ENCODE measurements around the gene PXMP2.

Gene PXMP2

DNA sequence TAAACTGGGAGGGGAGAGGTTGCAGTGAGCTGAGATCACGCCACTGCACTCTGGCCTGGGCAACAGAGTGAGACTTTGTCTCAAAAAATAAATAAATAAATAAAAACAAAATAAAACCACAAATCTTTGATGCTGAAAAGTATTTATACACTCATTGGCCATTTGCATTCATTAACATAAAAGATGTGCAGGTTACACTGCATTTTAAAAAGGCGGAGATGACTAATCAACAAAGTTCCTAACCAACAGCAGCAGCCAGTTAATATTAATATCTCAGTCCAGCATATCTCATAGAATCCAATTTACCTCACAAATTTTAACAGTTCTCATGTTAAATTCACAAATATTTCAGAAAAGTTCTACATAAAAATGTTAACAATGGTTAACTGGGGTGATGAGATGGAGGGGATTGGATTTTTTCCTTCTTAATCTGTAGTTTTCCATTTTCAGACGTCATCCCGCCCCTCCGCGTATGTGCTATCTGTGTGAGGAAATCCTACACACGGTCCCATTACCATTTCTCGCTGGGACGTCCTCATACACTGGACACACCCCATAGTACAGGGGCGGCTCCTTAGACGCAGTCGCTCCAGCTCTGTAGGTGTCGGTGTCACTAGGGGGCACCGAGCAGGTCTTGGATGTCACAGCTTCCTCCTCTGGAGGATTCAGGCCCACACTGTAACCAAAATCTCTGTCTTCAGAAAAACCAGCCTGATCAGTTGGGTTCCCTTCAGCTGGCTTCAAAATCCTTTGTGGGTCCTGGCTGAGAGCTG is 67.0 kb downstream of the PXMP2 start:
- Histone ChIP-seq H3K4me3 (ENCODE audit: extremely low read depth, insufficient read depth, low read length, poor library complexity, severe bottlenecking) (no peak overlapping the region), H3K36me3 (ENCODE audit: control insufficient read depth, insufficient read depth, low read length) (peaks cover 96% of the 10 kb centered on the region), H3K9me3 (ENCODE audit: control insufficient read depth, low read length) (no peaks in the 10 kb centered on the region), H3K4me1 (ENCODE audit: control insufficient read depth, insufficient read depth, low read length, poor library complexity, severe bottlenecking) (peaks cover 4% of the 10 kb centered on the region), H3K27ac (ENCODE audit: low read depth, low read length, severe bottlenecking) (no peak overlapping the region)
- WGBS, 2 experiments (ENCODE audit: insufficient coverage in 2 of 2): 90 to 96% methylated on average over 8 of the region's 14 CpGs

Data from mesodermal cell (in vitro differentiated cells).